ENCODE results near the gene TRIOBP. TPM values are rescaled to one million over a fixed set of nuclear protein-coding genes. Genes with fewer than 3 reads are reported as not detected.
A peak's percentile ranks its signal among the peaks of the same experiment; 100 is the strongest.

TRIOBP gene
- total and polyA plus RNA-seq, 8 donors: 57.4 to 84.9 (median 71.4) TPM

DNA sequence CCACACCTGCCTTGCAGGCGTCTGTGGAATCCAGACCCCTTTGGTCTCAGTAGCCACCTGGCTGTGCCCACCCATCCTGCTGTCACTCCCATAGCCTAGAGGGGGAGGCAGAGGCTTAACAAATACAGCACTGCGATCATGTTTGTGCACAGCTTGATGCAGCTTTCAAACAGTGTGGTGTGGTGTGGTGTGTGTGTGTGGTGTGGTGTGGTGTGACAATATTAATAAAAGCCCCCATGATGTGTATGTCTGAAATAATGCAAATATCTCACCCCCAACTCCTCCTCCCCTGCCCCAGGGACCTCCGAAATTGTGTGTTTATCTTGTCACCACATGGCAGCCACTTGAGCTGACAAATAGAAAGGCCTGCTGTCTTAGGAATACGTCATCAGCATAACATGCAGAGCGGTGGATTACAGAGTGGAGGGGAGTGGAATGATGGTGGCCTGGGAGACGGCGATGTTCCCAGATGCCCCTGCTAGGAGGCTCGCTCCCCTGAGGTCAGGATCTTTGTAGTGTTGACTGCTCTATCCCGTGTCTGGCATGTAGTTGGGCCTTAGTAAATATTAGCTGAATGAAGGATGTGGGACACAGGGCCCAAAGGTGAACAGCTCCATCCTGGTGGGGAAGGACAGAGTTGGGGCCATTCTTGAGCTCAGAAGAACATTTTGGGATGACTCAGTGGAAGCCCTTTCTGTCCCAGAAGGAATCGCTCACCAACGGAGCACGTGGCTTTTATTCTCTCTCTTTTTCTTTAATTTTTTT is 35.5 kb upstream of the TRIOBP start:
- Histone ChIP-seq H3K27me3 (no peaks in the 10 kb centered on the region), H3K9me3 (no peaks in the 10 kb centered on the region), H3K4me3 (no peak overlapping the region), H3K4me1 (peaks cover 13 to 41% of the 10 kb centered on the region in 2 donors), H3K36me3 (peaks cover 0 to 12% of the 10 kb centered on the region in 2 donors), H3K27ac (peak overlapping the region in 1 of 2 donors; percentile 53)
- intact Hi-C loops (cut with DNase I): no loop called here
- TF ChIP-seq, protein P1, sequence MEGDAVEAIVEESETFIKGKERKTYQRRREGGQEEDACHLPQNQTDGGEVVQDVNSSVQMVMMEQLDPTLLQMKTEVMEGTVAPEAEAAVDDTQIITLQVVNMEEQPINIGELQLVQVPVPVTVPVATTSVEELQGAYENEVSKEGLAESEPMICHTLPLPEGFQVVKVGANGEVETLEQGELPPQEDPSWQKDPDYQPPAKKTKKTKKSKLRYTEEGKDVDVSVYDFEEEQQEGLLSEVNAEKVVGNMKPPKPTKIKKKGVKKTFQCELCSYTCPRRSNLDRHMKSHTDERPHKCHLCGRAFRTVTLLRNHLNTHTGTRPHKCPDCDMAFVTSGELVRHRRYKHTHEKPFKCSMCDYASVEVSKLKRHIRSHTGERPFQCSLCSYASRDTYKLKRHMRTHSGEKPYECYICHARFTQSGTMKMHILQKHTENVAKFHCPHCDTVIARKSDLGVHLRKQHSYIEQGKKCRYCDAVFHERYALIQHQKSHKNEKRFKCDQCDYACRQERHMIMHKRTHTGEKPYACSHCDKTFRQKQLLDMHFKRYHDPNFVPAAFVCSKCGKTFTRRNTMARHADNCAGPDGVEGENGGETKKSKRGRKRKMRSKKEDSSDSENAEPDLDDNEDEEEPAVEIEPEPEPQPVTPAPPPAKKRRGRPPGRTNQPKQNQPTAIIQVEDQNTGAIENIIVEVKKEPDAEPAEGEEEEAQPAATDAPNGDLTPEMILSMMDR (IDR thresholded peaks at IDR 0.05): no peak
- ATAC-seq (no peak), DNase-seq (peak in 2 of 4 donors; percentile 50 to 74)

DNA sequence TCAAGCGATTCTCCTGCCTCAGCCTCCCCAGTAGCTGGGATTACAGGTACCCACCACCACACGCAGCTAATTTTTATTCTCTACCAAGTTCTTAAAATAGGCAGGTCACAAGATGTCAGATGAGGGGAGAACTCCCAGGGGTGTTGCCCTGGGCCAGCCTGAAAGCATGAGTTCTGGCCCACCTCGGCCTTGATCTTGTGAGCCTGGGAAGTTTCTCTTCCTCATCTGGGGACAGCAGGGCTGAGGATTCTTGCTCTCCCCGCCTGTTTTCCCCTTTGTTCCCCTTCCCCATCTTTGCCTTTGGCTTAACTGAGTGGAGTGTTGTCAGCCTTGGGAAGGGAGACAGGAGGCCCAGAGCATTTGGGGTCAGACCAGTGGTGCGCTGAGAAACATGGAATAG is 34.8 kb upstream of the TRIOBP start:
- intact Hi-C loops (cut with DNase I): no loop called here
- peaks cover 13 to 41% of the 10 kb centered on the region in 2 donors for H3K4me1 ChIP-seq

DNA sequence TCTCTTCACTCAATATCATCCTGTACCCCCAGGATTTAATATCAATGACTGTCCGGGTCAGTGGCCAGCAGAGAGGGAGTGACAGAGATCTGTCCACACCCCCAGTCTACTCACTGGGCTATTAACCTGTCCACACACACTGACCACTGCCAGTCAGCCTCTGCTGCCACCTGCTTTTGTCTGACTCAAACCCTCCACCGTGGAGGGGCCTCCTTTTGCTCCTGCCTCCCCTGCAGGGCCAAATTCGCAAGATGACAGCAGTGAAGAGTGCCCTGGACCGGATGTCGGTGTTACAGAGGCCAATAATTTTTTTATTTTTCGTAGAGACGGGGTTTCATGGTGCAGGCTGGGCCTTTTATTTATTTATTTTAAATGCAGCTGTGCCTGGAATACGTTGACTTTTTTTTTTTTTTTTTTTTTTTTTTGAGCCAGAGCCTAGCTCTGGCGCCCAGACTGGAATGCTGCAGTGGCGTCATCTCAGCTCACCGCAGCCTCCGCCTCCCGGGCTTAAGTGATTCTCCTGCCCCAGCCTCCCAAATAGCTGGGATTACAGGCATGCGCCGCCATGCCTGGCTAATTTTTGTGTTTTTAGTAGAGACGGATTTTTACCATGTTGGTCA is 33.2 kb upstream of the TRIOBP start:
- no peak overlapping the region for H3K4me3 ChIP-seq
- intact Hi-C loops (cut with DNase I): no loop called here
- TF ChIP-seq, protein P1 (IDR thresholded peaks at IDR 0.05): no peak
- DNase-seq: peak in 1 of 4 donors; percentile 46
- H3K36me3 ChIP-seq: peaks cover 0 to 16% of the 10 kb centered on the region in 2 donors
- H3K27ac ChIP-seq: no peak overlapping the region
- H3K27me3 ChIP-seq: no peaks in the 10 kb centered on the region
- H3K9me3 ChIP-seq: no peaks in the 10 kb centered on the region
- ATAC-seq: no peak
- peaks cover 13 to 35% of the 10 kb centered on the region in 2 donors for H3K4me1 ChIP-seq

More for the DNA sequence above, 34.8 kb upstream of the TRIOBP start:
- Histone ChIP-seq H3K27ac (no peak overlapping the region), H3K27me3 (no peaks in the 10 kb centered on the region), H3K9me3 (no peaks in the 10 kb centered on the region), H3K36me3 (peaks cover 0 to 16% of the 10 kb centered on the region in 2 donors), H3K4me3 (no peak overlapping the region)
- ATAC-seq (no peak), DNase-seq (no peak)
- TF ChIP-seq, protein P1 (IDR thresholded peaks at IDR 0.05): no peak

DNA sequence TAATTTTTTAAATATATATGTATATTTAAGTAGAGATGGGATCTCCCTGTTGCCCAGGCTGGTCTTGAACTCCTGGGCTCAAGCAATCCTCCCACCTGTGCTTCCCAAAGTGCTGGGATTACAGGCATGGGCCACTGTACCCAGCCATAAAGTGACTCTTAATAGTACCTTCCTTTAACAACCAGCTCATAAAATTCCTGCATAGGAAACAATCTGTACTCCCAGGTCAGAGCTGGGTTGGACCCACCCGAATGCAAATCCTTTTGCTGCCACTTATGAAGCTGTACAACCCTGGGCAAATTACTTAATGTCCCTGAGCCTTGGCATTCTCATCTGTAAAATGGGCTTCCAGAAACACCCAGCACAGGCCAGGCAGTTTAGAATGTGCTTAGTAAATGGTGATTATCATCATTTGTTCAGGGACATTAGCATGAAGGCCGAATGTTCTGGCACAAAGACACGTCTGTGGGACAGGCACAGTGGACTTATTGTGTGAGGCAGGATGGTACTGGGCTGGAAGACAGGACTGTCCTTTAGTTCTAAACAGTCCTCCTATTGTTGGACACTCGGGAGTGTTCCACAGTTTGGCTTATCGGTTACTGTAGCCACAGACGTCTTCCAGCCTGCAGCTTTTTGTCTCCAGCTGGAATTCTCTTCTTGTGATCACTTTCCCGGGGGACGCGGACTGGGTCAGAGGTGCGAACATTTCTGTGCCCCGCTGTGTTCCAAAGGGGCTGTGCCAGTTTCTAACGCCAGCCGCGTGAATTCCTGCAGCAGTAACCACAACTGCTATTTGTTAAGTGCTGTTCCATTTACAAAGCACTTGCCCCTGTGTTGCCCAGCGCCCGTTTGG is 32.4 kb upstream of the TRIOBP start:
- DNase-seq (no peak), ATAC-seq (no peak)
- Histone ChIP-seq H3K27ac (no peak overlapping the region), H3K36me3 (peaks cover 0 to 16% of the 10 kb centered on the region in 2 donors), H3K9me3 (no peaks in the 10 kb centered on the region), H3K27me3 (no peaks in the 10 kb centered on the region), H3K4me3 (no peak overlapping the region), H3K4me1 (peaks cover 11 to 31% of the 10 kb centered on the region in 2 donors)
- TF ChIP-seq, protein P1 (IDR thresholded peaks at IDR 0.05): no peak
- intact Hi-C loops (cut with DNase I): no loop called here
